Activated CD4-positive, alpha-beta T cell treated with anti-CD3 and anti-CD28 coated beads, Interleukin-2, amount 50 U/mL, for 4 hours (primary cell): Measurements from ENCODE around the gene ENPP6.
"Not testable (repeated sequence)": the region's sequence is repeated elsewhere in the genome, so short reads cannot be mapped to it uniquely, and the experiment has no call there.

Source experiments
- DNase-seq, 2 experiments: peaks; one replicate each; pipeline ENCODE4 v3.0.0-alpha.2; 2020

The ENPP6 gene

GRCh38 chr4:184051262-184051661 is 166.4 kb downstream of the ENPP6 start:
- DNase-seq, result not testable (repeated sequence)

- DNase-seq, result no peak
Measured at GRCh38 chr4:184046148-184046547, 171.5 kb downstream of the ENPP6 start.

GRCh38 chr4:184041156-184041555 is 176.5 kb downstream of the ENPP6 start:
- DNase-seq, result no peak

- DNase-seq, result no peak
Measured at GRCh38 chr4:184039963-184040383, 177.7 kb downstream of the ENPP6 start.
